ENCODE measurements around the gene GRK1.

DNA sequence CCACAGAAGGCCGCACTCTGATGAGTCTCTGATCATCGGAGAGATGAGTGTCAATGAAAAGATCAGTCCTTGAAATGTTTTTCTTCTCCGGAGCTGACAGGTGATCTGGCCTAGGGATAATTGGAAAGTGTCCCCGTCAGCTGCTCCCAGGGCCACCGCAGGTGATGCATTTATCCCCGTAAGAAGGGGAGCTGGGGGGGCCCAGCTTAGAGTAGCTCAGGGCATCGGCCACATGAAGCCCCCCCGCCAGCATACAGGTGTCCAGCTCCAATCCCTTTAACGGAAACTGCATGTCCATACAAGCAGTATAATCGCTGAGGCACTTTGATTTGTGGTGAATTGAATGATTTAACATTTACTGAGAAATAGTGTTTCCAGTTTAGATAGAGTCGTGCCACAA is 36.7 kb upstream of the GRK1 start:
- no peak for TF ChIP-seq POLR2A (IDR thresholded peaks at IDR 0.05; ENCODE audit: extremely low read depth, insufficient read length)
- TF ChIP-seq, protein P1, sequence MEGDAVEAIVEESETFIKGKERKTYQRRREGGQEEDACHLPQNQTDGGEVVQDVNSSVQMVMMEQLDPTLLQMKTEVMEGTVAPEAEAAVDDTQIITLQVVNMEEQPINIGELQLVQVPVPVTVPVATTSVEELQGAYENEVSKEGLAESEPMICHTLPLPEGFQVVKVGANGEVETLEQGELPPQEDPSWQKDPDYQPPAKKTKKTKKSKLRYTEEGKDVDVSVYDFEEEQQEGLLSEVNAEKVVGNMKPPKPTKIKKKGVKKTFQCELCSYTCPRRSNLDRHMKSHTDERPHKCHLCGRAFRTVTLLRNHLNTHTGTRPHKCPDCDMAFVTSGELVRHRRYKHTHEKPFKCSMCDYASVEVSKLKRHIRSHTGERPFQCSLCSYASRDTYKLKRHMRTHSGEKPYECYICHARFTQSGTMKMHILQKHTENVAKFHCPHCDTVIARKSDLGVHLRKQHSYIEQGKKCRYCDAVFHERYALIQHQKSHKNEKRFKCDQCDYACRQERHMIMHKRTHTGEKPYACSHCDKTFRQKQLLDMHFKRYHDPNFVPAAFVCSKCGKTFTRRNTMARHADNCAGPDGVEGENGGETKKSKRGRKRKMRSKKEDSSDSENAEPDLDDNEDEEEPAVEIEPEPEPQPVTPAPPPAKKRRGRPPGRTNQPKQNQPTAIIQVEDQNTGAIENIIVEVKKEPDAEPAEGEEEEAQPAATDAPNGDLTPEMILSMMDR (IDR thresholded peaks at IDR 0.05; ENCODE audit: low read depth, low read length) = no peak
- TF ChIP-seq, protein P2, sequence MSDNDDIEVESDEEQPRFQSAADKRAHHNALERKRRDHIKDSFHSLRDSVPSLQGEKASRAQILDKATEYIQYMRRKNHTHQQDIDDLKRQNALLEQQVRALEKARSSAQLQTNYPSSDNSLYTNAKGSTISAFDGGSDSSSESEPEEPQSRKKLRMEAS (IDR thresholded peaks at IDR 0.05; ENCODE audit: low read depth, low read length) = no peak

All from NB4 (cell line).